Measurements from ENCODE around the gene CLMN. TPM values are rescaled to one million over a fixed set of nuclear protein-coding genes. Genes with fewer than 3 reads are reported as not detected.

CLMN gene
- polyA plus RNA-seq, 3 donors = 22.0 to 33.7 (median 23.2) TPM

DNA sequence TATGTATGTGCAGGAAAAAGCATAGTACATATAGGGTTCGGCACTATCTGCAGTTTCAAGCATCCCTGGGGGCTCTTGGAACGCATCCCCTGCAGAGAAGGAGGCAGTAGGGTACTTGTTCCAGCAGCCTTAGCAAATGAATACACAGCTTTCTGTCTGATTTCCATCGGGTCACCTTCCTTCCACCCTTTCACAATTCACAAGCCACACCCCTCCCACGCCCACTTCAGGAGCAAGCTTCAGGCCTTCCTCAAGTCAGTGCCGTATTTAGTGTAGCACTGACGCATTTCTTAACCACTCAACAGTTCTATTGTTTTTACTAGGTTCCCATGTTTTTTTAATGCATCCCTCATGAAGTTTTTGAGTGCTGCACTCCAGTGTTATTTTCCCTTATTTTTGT is 64.2 kb downstream of the CLMN start:
- peak overlapping the region in 6 of 7 donors; percentile 7 to 82 (median 58) for H3K27ac Mint-ChIP-seq

DNA sequence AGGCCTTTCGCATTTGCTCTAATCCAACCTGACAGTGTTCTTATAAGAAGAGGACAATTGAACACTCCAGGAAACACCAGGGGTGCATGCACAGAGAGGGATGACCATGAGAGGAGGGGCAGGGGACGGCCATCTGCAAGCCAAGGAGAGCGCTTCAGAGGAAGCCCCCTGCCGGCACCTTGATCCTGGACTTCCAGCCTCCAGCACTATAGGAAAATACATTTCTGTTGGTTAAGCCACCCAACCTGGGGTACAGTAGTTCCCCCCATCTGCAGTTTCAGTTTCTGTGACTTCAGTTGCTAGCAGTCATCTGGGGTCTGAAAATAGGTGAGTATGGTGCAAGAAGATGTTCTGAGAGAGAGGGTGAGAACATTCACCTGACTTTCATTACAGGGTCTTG is 64.7 kb downstream of the CLMN start:
- peak overlapping the region; percentile 36 for H3K4me2 ChIP-seq (replicated peaks; ENCODE audit: extremely low read depth, low read length, poor library complexity, severe bottlenecking)
- no peak for DNase-seq
- no peaks in the 10 kb centered on the region for H3K79me2 ChIP-seq (ENCODE audit: insufficient read depth, low read length)
- H3K4me1 ChIP-seq (ENCODE audit: control insufficient read depth in 1 of 2, insufficient read depth in 2 of 2, low read length in 2 of 2) = peaks cover 25 to 28% of the 10 kb centered on the region in 2 donors
- no peaks in the 10 kb centered on the region for H3K9me3 ChIP-seq (replicated peaks in 1 of 2; ENCODE audit: control insufficient read depth in 1 of 2, insufficient read depth in 1 of 2, low read length in 2 of 2)
- peaks cover 36% of the 10 kb centered on the region for H3K4me1 Mint-ChIP-seq
- H3K4me3 Mint-ChIP-seq = peak overlapping the region; percentile 39 to 48
- H3K36me3 Mint-ChIP-seq = peaks cover 0 to 3% of the 10 kb centered on the region in 2 donors
- no peak overlapping the region for H3K9ac ChIP-seq (ENCODE audit: insufficient read depth, low read length, poor library complexity, severe bottlenecking)
- H3K9me3 Mint-ChIP-seq = peaks cover 0 to 3% (median 0%) of the 10 kb centered on the region in 7 donors
- peak overlapping the region in 1 of 7 donors; percentile 46 for H3K27ac Mint-ChIP-seq
- no peaks in the 10 kb centered on the region for H3K27me3 ChIP-seq (ENCODE audit: control insufficient read depth in 2 of 2, insufficient read depth in 2 of 2, low read length in 2 of 2)
- peak overlapping the region in 1 of 3 experiments; percentile 42 for H3K4me3 ChIP-seq (replicated peaks in 1 of 3; ENCODE audit: low read depth in 2 of 3, low read length in 3 of 3)
- no peak overlapping the region for H2AFZ ChIP-seq (ENCODE audit: insufficient read depth, low read depth, low read length, poor library complexity, severe bottlenecking)
- peak overlapping the region in 1 of 2 donors; percentile 28 for H3K27ac ChIP-seq (ENCODE audit: low read depth in 1 of 2, low read length in 2 of 2)
- intact Hi-C loops (cut with micrococcal nuclease) = no loop called here
- TF ChIP-seq, protein P1, sequence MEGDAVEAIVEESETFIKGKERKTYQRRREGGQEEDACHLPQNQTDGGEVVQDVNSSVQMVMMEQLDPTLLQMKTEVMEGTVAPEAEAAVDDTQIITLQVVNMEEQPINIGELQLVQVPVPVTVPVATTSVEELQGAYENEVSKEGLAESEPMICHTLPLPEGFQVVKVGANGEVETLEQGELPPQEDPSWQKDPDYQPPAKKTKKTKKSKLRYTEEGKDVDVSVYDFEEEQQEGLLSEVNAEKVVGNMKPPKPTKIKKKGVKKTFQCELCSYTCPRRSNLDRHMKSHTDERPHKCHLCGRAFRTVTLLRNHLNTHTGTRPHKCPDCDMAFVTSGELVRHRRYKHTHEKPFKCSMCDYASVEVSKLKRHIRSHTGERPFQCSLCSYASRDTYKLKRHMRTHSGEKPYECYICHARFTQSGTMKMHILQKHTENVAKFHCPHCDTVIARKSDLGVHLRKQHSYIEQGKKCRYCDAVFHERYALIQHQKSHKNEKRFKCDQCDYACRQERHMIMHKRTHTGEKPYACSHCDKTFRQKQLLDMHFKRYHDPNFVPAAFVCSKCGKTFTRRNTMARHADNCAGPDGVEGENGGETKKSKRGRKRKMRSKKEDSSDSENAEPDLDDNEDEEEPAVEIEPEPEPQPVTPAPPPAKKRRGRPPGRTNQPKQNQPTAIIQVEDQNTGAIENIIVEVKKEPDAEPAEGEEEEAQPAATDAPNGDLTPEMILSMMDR (IDR thresholded peaks at IDR 0.05) = no peak
- no CpG with 5 or more reads among the region's 4 CpGs for WGBS (ENCODE audit: insufficient coverage)
- H3K27me3 Mint-ChIP-seq (ENCODE audit: low read depth in 3 of 3) = peaks cover 0 to 5% (median 2%) of the 10 kb centered on the region in 3 donors
- H4K20me1 ChIP-seq (ENCODE audit: insufficient read depth, low read length) = peaks cover 72% of the 10 kb centered on the region
- H3K36me3 ChIP-seq (replicated peaks in 1 of 2; ENCODE audit: control insufficient read depth in 1 of 2, insufficient read depth in 2 of 2, low read length in 2 of 2) = no peaks in the 10 kb centered on the region

More for the DNA sequence above, 64.2 kb downstream of the CLMN start:
- no peaks in the 10 kb centered on the region for H3K36me3 ChIP-seq (replicated peaks in 1 of 2; ENCODE audit: control insufficient read depth in 1 of 2, insufficient read depth in 2 of 2, low read length in 2 of 2)
- no peak overlapping the region for H2AFZ ChIP-seq (ENCODE audit: insufficient read depth, low read depth, low read length, poor library complexity, severe bottlenecking)
- no peaks in the 10 kb centered on the region for H3K27me3 ChIP-seq (ENCODE audit: control insufficient read depth in 2 of 2, insufficient read depth in 2 of 2, low read length in 2 of 2)
- peak overlapping the region in 1 of 3 experiments; percentile 42 for H3K4me3 ChIP-seq (replicated peaks in 1 of 3; ENCODE audit: low read depth in 2 of 3, low read length in 3 of 3)
- peak overlapping the region; percentile 36 for H3K4me2 ChIP-seq (replicated peaks; ENCODE audit: extremely low read depth, low read length, poor library complexity, severe bottlenecking)
- Mint-ChIP-seq H3K27me3 (ENCODE audit: low read depth in 3 of 3) (peaks cover 0 to 5% (median 2%) of the 10 kb centered on the region in 3 donors), H3K4me1 (peaks cover 39% of the 10 kb centered on the region), H3K36me3 (peaks cover 0 to 3% of the 10 kb centered on the region in 2 donors), H3K9me3 (peaks cover 0 to 3% (median 0%) of the 10 kb centered on the region in 7 donors), H3K4me3 (peak overlapping the region; percentile 39 to 48)
- H3K9ac ChIP-seq (ENCODE audit: insufficient read depth, low read length, poor library complexity, severe bottlenecking) = no peak overlapping the region
- 20% methylated on average over 3 of the region's 6 CpGs for WGBS (ENCODE audit: insufficient coverage)
- TF ChIP-seq, protein P1 (IDR thresholded peaks at IDR 0.05) = no peak
- H3K27ac ChIP-seq (ENCODE audit: low read depth in 1 of 2, low read length in 2 of 2) = peak overlapping the region in 1 of 2 donors; percentile 28
- peaks cover 68% of the 10 kb centered on the region for H4K20me1 ChIP-seq (ENCODE audit: insufficient read depth, low read length)
- H3K79me2 ChIP-seq (ENCODE audit: insufficient read depth, low read length) = no peaks in the 10 kb centered on the region
- no peaks in the 10 kb centered on the region for H3K9me3 ChIP-seq (replicated peaks in 1 of 2; ENCODE audit: control insufficient read depth in 1 of 2, insufficient read depth in 1 of 2, low read length in 2 of 2)
- H3K4me1 ChIP-seq (ENCODE audit: control insufficient read depth in 1 of 2, insufficient read depth in 2 of 2, low read length in 2 of 2) = peaks cover 25 to 28% of the 10 kb centered on the region in 2 donors
- intact Hi-C loops (cut with micrococcal nuclease) = no loop called here
- peak; percentile 59 to 77 (median 65) for DNase-seq
